OCI-M1 (cell line): ENCODE data around the gene GNB1L.
"Not testable (repeated sequence)": the region's sequence is repeated elsewhere in the genome, so short reads cannot be mapped to it uniquely, and the experiment has no call there.

Experiments
- DNase-seq: peaks from one replicate; lab custom pipeline; 2025; lab: John Stamatoyannopoulos, UW

The GNB1L gene

GRCh38 chr22:19795617-19796008 is 59.1 kb downstream of the GNB1L start:
- no peak for DNase-seq

- DNase-seq: no peak
Observed at GRCh38 chr22:19793661-19794310, 60.9 kb downstream of the GNB1L start.

GRCh38 chr22:19793161-19793560 is 61.5 kb downstream of the GNB1L start:
- DNase-seq: peak; percentile 20

- not testable (repeated sequence) for DNase-seq
Observed at GRCh38 chr22:19792383-19792896, 62.2 kb downstream of the GNB1L start.

- DNase-seq: no peak
Observed at GRCh38 chr22:19791894-19792293, 62.8 kb downstream of the GNB1L start.

- no peak for DNase-seq
Observed at GRCh38 chr22:19791243-19791642, 63.4 kb downstream of the GNB1L start.

GRCh38 chr22:19789828-19790227 is 64.8 kb downstream of the GNB1L start:
- DNase-seq: no peak

GRCh38 chr22:19789406-19789805 is 65.3 kb downstream of the GNB1L start:
- DNase-seq: no peak

- DNase-seq: no peak
Observed at GRCh38 chr22:19788661-19789225, 65.9 kb downstream of the GNB1L start.

GRCh38 chr22:19787849-19788141 is 66.9 kb downstream of the GNB1L start:
- no peak for DNase-seq

- DNase-seq: no peak
Observed at GRCh38 chr22:19786959-19787848, 67.5 kb downstream of the GNB1L start.

- no peak for DNase-seq
Observed at GRCh38 chr22:19786264-19786585, 68.4 kb downstream of the GNB1L start.

- DNase-seq: no peak
Observed at GRCh38 chr22:19785461-19786263, 69.0 kb downstream of the GNB1L start.

- DNase-seq: no peak
Observed at GRCh38 chr22:19784384-19785175, 70.1 kb downstream of the GNB1L start.

GRCh38 chr22:19783586-19784383 is 70.9 kb downstream of the GNB1L start:
- DNase-seq: no peak

- no peak for DNase-seq
Observed at GRCh38 chr22:19782533-19782932, 72.1 kb downstream of the GNB1L start.

GRCh38 chr22:19779685-19780268 is 74.9 kb downstream of the GNB1L start:
- no peak for DNase-seq

- no peak for DNase-seq
Observed at GRCh38 chr22:19779011-19779421, 75.7 kb downstream of the GNB1L start.

- DNase-seq: not testable (repeated sequence)
Observed at GRCh38 chr22:19777192-19777591, 77.5 kb downstream of the GNB1L start.

GRCh38 chr22:19776433-19777031 is 78.1 kb downstream of the GNB1L start:
- peak; percentile 84 for DNase-seq
